Chondrocyte (in vitro differentiated cells): ENCODE measurements around the gene FLNC. TPM values are rescaled to one million over a fixed set of nuclear protein-coding genes. Genes with fewer than 3 reads are reported as not detected.

ENCODE experiments used
- DNase-seq: peaks from one replicate; pipeline ENCODE4 v3.0.0; 2021; ENCODE audit warnings: mixed read lengths, low spot score
- H3K27ac Mint-ChIP-seq: one replicate; pipeline ENCODE4 v1.8.0; 2021; ENCODE audit warnings: mild to moderate bottlenecking, moderate library complexity, mixed read lengths; ENCODE audit not compliant: unreplicated experiment
- H3K27me3 Mint-ChIP-seq: 2 replicates; pipeline ENCODE4 v1.8.0; 2021; ENCODE audit warnings: low read depth, mixed read lengths
- H3K36me3 Mint-ChIP-seq: 2 replicates; pipeline ENCODE4 v1.8.0; 2021; ENCODE audit warnings: low read depth, mixed read lengths
- H3K4me1 Mint-ChIP-seq: 2 replicates; pipeline ENCODE4 v1.8.0; 2021; ENCODE audit warnings: low read depth, mild to moderate bottlenecking, mixed read lengths
- H3K4me3 Mint-ChIP-seq: one replicate; pipeline ENCODE4 v1.8.0; 2021; ENCODE audit warnings: mild to moderate bottlenecking, moderate library complexity, mixed read lengths; ENCODE audit not compliant: unreplicated experiment
- H3K9me3 Mint-ChIP-seq: 2 replicates; pipeline ENCODE4 v1.8.0; 2021; ENCODE audit warnings: low read depth, mixed read lengths
- CTCF ChIP-seq: fragments of 200-600 bp; sonication (generic); IDR thresholded peaks from 2 replicates; pipeline ENCODE4 v1.5.0; 2021; ENCODE audit warnings: antibody characterized with exemption, mild to moderate bottlenecking, moderate library complexity
- total RNA-seq: library from RNA; stranded (reverse); gene quantifications from 3 replicates; pipeline ENCODE4 v1.2.1, GENCODE V29; 2021

Gene FLNC
- total RNA-seq, 1 donor from 2014 or later = 118 TPM

GRCh38 chr7:128906001-128906765, 76.0 kb downstream of the FLNC start:
- Mint-ChIP-seq H3K4me3 (no peak overlapping the region), H3K27me3 (peaks cover 16% of the 10 kb centered on the region), H3K4me1 (peaks cover 21% of the 10 kb centered on the region), H3K9me3 (no peaks in the 10 kb centered on the region), H3K36me3 (no peaks in the 10 kb centered on the region), H3K27ac (no peak overlapping the region)
- no peak for DNase-seq
- no peak for TF ChIP-seq CTCF

GRCh38 chr7:128906766-128907559, 76.8 kb downstream of the FLNC start:
- Mint-ChIP-seq H3K9me3 (no peaks in the 10 kb centered on the region), H3K27ac (no peak overlapping the region), H3K27me3 (peaks cover 13% of the 10 kb centered on the region), H3K36me3 (no peaks in the 10 kb centered on the region), H3K4me1 (peaks cover 21% of the 10 kb centered on the region), H3K4me3 (no peak overlapping the region)
- no peak for DNase-seq
- no peak for TF ChIP-seq CTCF

Other genes with a start within 250 kb of the FLNC start
- 2.8 to 6.6 TPM (median 2.8 TPM) in 3 replicates for gene GARIN1A, start 158.1 kb upstream of the FLNC start, total RNA-seq
- 731 to 820 TPM (median 734 TPM) in 3 replicates for gene CALU, start 91.0 kb upstream of the FLNC start, total RNA-seq
- gene OPN1SW, start 54.6 kb upstream of the FLNC start, total RNA-seq = not detected in 3 replicates
- gene CCDC136, start 38.4 kb upstream of the FLNC start, total RNA-seq = 7.6 to 8.8 TPM (median 8.5 TPM) in 3 replicates
- gene ATP6V1F, start 32.5 kb downstream of the FLNC start, total RNA-seq = 139 to 162 TPM (median 154 TPM) in 3 replicates
- 1.3 to 1.5 TPM in 2 of 3 replicates, not detected in the other for gene KCP, start 80.3 kb downstream of the FLNC start, total RNA-seq
- 0.26 to 0.53 TPM (median 0.37 TPM) in 3 replicates for gene IRF5, start 107.5 kb downstream of the FLNC start, total RNA-seq
- 39.5 to 44.0 TPM (median 43.9 TPM) in 3 replicates for gene TNPO3, start 224.7 kb downstream of the FLNC start, total RNA-seq